ENCODE data around the gene OR2Z1.

DNA sequence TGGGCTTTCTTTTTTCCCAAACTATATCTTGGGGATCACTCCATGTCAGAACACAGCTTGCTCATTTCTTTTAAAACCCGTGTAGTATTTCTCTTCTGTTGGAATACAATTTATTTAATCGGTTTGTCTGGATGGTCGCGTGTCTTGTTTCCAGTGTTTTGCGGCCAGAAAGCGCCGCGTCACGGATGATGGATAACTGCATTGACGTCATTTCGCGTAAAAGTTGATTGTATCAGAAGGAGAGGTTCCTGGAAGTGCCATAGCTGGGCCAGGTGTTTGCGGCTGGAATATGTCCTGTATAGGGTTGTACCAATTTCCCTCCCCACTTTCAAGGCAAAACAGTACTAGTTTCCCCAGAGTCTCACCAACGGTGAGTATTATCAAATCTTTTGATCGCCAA, 32.5 kb upstream of the OR2Z1 start:
- TF ChIP-seq POLR2AphosphoS5 (IDR thresholded peaks at IDR 0.05) (no peak), POLR2A (IDR thresholded peaks at IDR 0.05) (no peak), EP300 (IDR thresholded peaks at IDR 0.05) (no peak)
- TF ChIP-seq, protein P1, sequence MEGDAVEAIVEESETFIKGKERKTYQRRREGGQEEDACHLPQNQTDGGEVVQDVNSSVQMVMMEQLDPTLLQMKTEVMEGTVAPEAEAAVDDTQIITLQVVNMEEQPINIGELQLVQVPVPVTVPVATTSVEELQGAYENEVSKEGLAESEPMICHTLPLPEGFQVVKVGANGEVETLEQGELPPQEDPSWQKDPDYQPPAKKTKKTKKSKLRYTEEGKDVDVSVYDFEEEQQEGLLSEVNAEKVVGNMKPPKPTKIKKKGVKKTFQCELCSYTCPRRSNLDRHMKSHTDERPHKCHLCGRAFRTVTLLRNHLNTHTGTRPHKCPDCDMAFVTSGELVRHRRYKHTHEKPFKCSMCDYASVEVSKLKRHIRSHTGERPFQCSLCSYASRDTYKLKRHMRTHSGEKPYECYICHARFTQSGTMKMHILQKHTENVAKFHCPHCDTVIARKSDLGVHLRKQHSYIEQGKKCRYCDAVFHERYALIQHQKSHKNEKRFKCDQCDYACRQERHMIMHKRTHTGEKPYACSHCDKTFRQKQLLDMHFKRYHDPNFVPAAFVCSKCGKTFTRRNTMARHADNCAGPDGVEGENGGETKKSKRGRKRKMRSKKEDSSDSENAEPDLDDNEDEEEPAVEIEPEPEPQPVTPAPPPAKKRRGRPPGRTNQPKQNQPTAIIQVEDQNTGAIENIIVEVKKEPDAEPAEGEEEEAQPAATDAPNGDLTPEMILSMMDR (IDR thresholded peaks at IDR 0.05), result no peak

All from stomach (tissue), 4 donors.